Hematopoietic multipotent progenitor cell treated with erythropoietin and hydrocortisone succinate and interleukin-3 and kit ligand, for 6 days (in vitro differentiated cells): ENCODE results near the gene TRAF5.

Source experiments
- DNase-seq: peaks from one replicate; pipeline ENCODE4 v3.0.0-alpha.2; 2015

Gene TRAF5

GRCh38 chr1:211326528-211327345, at the start of gene TRAF5:
Gene TRAF5 (plus strand): TSS chr1:211326833. CDS start chr1:211353240, 26,407 bp downstream.
- peak; percentile 66 for DNase-seq

- no peak for DNase-seq
Observed at GRCh38 chr1:211279340-211279739, 47.3 kb upstream of the TRAF5 start.

GRCh38 chr1:211280910-211281309, 45.7 kb upstream of the TRAF5 start:
- DNase-seq: no peak

GRCh38 chr1:211281320-211282022, 45.2 kb upstream of the TRAF5 start:
- DNase-seq: no peak

- no peak for DNase-seq
Observed at GRCh38 chr1:211282023-211282373, 44.6 kb upstream of the TRAF5 start.

GRCh38 chr1:211285196-211285595, 41.4 kb upstream of the TRAF5 start:
- DNase-seq: no peak

- DNase-seq: no peak
Observed at GRCh38 chr1:211287218-211287617, 39.4 kb upstream of the TRAF5 start.

GRCh38 chr1:211292411-211292810, 34.2 kb upstream of the TRAF5 start:
- no peak for DNase-seq

- no peak for DNase-seq
Observed at GRCh38 chr1:211296396-211296795, 30.2 kb upstream of the TRAF5 start.

GRCh38 chr1:211305044-211305443, 21.6 kb upstream of the TRAF5 start:
- no peak for DNase-seq

GRCh38 chr1:211309617-211310016, 17.0 kb upstream of the TRAF5 start:
- peak; percentile 84 for DNase-seq

GRCh38 chr1:211313392-211313791, 13.2 kb upstream of the TRAF5 start:
- DNase-seq: no peak

GRCh38 chr1:211318576-211319280, 7.9 kb upstream of the TRAF5 start:
- peak; percentile 35 for DNase-seq

GRCh38 chr1:211319892-211320291, 6.7 kb upstream of the TRAF5 start:
- DNase-seq: no peak

GRCh38 chr1:211320980-211321379, 5.7 kb upstream of the TRAF5 start:
- no peak for DNase-seq

GRCh38 chr1:211321646-211322045, 5.0 kb upstream of the TRAF5 start:
- peak; percentile 61 for DNase-seq

GRCh38 chr1:211323156-211324063, 3.2 kb upstream of the TRAF5 start:
- peak; percentile 91 for DNase-seq

GRCh38 chr1:211324992-211325775, 1.4 kb upstream of the TRAF5 start:
- no peak for DNase-seq

GRCh38 chr1:211326140-211326527, 499 bp upstream of the TRAF5 start:
- DNase-seq: no peak

- DNase-seq: peak; percentile 82
Observed at GRCh38 chr1:211327346-211327921, 801 bp downstream of the TRAF5 start.

- no peak for DNase-seq
Observed at GRCh38 chr1:211328084-211328694, 1.6 kb downstream of the TRAF5 start.
